HUDEP-2 (cell line): Measurements from ENCODE around the gene GRPEL2.

Experiments
- DNase-seq, 76 experiments: peaks; one replicate each; lab custom pipeline; 2025; ENCODE audit not compliant: unreplicated experiment in 76 of 76; lab: John Stamatoyannopoulos, UW

GRPEL2 gene

GRCh38 chr5:149353911-149354310 lies 8.6 kb downstream of the GRPEL2 start:
- DNase-seq = no peak

- DNase-seq = peak in 6 of 76 experiments; percentile 4 to 26 (median 14)
These were observed 10.4 kb downstream of the GRPEL2 start for GRCh38 chr5:149355688-149356087.

- DNase-seq = no peak
These were observed 11.1 kb downstream of the GRPEL2 start for GRCh38 chr5:149356391-149356790.

- peak in 75 of 76 experiments; percentile 32 to 96 (median 91) for DNase-seq
These were observed 12.3 kb downstream of the GRPEL2 start, which contains the start of gene PCYOX1L for GRCh38 chr5:149357370-149358293. TSS of gene PCYOX1L (plus strand) at chr5:149358046. CDS start at chr5:149358069, 23 bp downstream.

GRCh38 chr5:149358294-149358651 lies 13.0 kb downstream of the GRPEL2 start:
- DNase-seq = peak in 15 of 76 experiments; percentile 4 to 47 (median 18)

GRCh38 chr5:149358868-149359495 lies 13.7 kb downstream of the GRPEL2 start:
- no peak for DNase-seq

- no peak for DNase-seq
These were observed 15.0 kb downstream of the GRPEL2 start for GRCh38 chr5:149360272-149360671.

GRCh38 chr5:149362541-149362940 lies 17.2 kb downstream of the GRPEL2 start:
- DNase-seq = no peak

- DNase-seq = no peak
These were observed 18.1 kb downstream of the GRPEL2 start for GRCh38 chr5:149363358-149363757.

GRCh38 chr5:149363936-149364335 lies 18.6 kb downstream of the GRPEL2 start:
- no peak for DNase-seq

- no peak for DNase-seq
These were observed 19.4 kb downstream of the GRPEL2 start for GRCh38 chr5:149364719-149365118.

- DNase-seq = no peak
These were observed 20.1 kb downstream of the GRPEL2 start for GRCh38 chr5:149365418-149365817.

- peak in 14 of 76 experiments; percentile 1 to 37 (median 14) for DNase-seq
These were observed 20.9 kb downstream of the GRPEL2 start for GRCh38 chr5:149366169-149366729.

- peak in 67 of 76 experiments; percentile 13 to 82 (median 53) for DNase-seq
These were observed 22.1 kb downstream of the GRPEL2 start for GRCh38 chr5:149367249-149367971.

GRCh38 chr5:149367972-149368645 lies 22.8 kb downstream of the GRPEL2 start:
- DNase-seq = no peak

GRCh38 chr5:149370878-149371277 lies 25.6 kb downstream of the GRPEL2 start:
- DNase-seq = no peak

- peak in 50 of 76 experiments; percentile 7 to 71 (median 40) for DNase-seq
These were observed 26.1 kb downstream of the GRPEL2 start for GRCh38 chr5:149371296-149371962.

GRCh38 chr5:149372076-149372795 lies 26.9 kb downstream of the GRPEL2 start:
- no peak for DNase-seq

- no peak for DNase-seq
These were observed 27.6 kb downstream of the GRPEL2 start for GRCh38 chr5:149372932-149373331.
